HEK293 (cell line): ENCODE results near the gene FCMR.
"Not testable (repeated sequence)": the region's sequence is repeated elsewhere in the genome, so short reads cannot be mapped to it uniquely, and the experiment has no call there.

Source experiments
- CTCF ChIA-PET: fragments of 350-600 bp; formaldehyde crosslinking; extraction: SDS; loops from one replicate; lab custom pipeline; 2021; ENCODE audit warnings: antibody characterized with exemption; lab: Yijun Ruan, JAX
- POLR2A ChIA-PET: fragments of 300-600 bp; formaldehyde crosslinking; extraction: SDS; loops from one replicate; lab custom pipeline; 2020; ENCODE audit warnings: antibody characterized with exemption, inconsistent platforms; lab: Yijun Ruan, JAX
- H3K27ac ChIP-seq: fragments of 200-500 bp; sonication (Bioruptor generic); 2 replicates; pipeline ENCODE4 v1.5.1; 2014; ENCODE audit warnings: low read depth, low read length, control low read depth, inconsistent platforms; ENCODE audit errors: extremely low read depth
- H3K36me3 ChIP-seq, 2 experiments: fragments of 200-500 bp in 1 of 2; sonication (Bioruptor generic) in 1 of 2; 1 replicate in 1 of 2; 2 replicates in 1 of 2; pipeline ENCODE4 v1.5.1; 2014 to 2017; ENCODE audit warnings: inconsistent platforms in 2 of 2, low read length in 2 of 2; ENCODE audit not compliant: control insufficient read depth in 2 of 2, insufficient read depth in 1 of 2
- H3K4me1 ChIP-seq: fragments of 200-500 bp; sonication (Bioruptor generic); 2 replicates; pipeline ENCODE4 v1.5.1; 2014; ENCODE audit warnings: mild to moderate bottlenecking, low read length, inconsistent platforms; ENCODE audit not compliant: control insufficient read depth, insufficient read depth
- H3K4me3 ChIP-seq: 2 replicates; pipeline ENCODE4 v1.5.1; 2011; ENCODE audit warnings: low read depth, mild to moderate bottlenecking, control low read depth, low read length, moderate library complexity
- H3K9me3 ChIP-seq: fragments of 200-500 bp; sonication (Bioruptor generic); 2 replicates; pipeline ENCODE4 v1.5.1; 2014; ENCODE audit warnings: low read depth, low read length, inconsistent platforms; ENCODE audit not compliant: control insufficient read depth, insufficient read depth
- EGR2 ChIP-seq: fragments of 450-650 bp; formaldehyde crosslinking; IDR thresholded peaks from 2 replicates; pipeline ENCODE4 v1.5.1; 2016; ENCODE audit warnings: low read depth, missing biosample characterization, missing genetic modification characterization
- FEZF1 ChIP-seq: fragments of 450-650 bp; formaldehyde crosslinking; IDR thresholded peaks from 2 replicates; pipeline ENCODE4 v1.5.1; 2016; ENCODE audit warnings: missing biosample characterization, missing genetic modification characterization
- IKZF3 ChIP-seq: fragments of 450-650 bp; IDR thresholded peaks from 2 replicates; pipeline ENCODE4 v1.5.0; 2018; ENCODE audit warnings: missing biosample characterization, mild to moderate bottlenecking, missing genetic modification characterization, moderate library complexity
- MEIS1 ChIP-seq: sonication (generic); formaldehyde crosslinking; IDR thresholded peaks from 2 replicates; pipeline ENCODE4 v1.8.1; 2022; ENCODE audit warnings: missing genetic modification reagents, mild to moderate bottlenecking, borderline replicate concordance
- MYNN ChIP-seq: fragments of 450-650 bp; formaldehyde crosslinking; IDR thresholded peaks from 2 replicates; pipeline ENCODE4 v1.5.1; 2016; ENCODE audit warnings: missing biosample characterization, missing genetic modification characterization, borderline replicate concordance
- SCRT2 ChIP-seq: fragments of 450-650 bp; formaldehyde crosslinking; IDR thresholded peaks from 2 replicates; pipeline ENCODE4 v1.5.1; 2016; ENCODE audit warnings: missing biosample characterization, missing genetic modification characterization
- WT1 ChIP-seq: fragments of 450-650 bp; formaldehyde crosslinking; IDR thresholded peaks from 2 replicates; pipeline ENCODE4 v1.5.1; 2016; ENCODE audit warnings: missing biosample characterization, missing genetic modification characterization
- ZFP3 ChIP-seq: fragments of 450-650 bp; formaldehyde crosslinking; IDR thresholded peaks from 2 replicates; pipeline ENCODE4 v1.5.1; 2016; ENCODE audit warnings: low read depth, missing biosample characterization, missing genetic modification characterization
- ZFP41 ChIP-seq: fragments of 450-650 bp; formaldehyde crosslinking; IDR thresholded peaks from 2 replicates; pipeline ENCODE4 v1.5.1; 2016; ENCODE audit warnings: missing biosample characterization, missing genetic modification characterization, borderline replicate concordance
- ZIC2 ChIP-seq: fragments of 450-650 bp; formaldehyde crosslinking; IDR thresholded peaks from 2 replicates; pipeline ENCODE4 v1.5.1; 2016; ENCODE audit warnings: missing biosample characterization, missing genetic modification characterization
- ZNF157 ChIP-seq: fragments of 450-650 bp; formaldehyde crosslinking; IDR thresholded peaks from 2 replicates; pipeline ENCODE4 v1.5.1; 2016; ENCODE audit warnings: missing biosample characterization, missing genetic modification characterization
- ZNF169 ChIP-seq: fragments of 450-650 bp; formaldehyde crosslinking; IDR thresholded peaks from 2 replicates; pipeline ENCODE4 v1.5.1; 2016; ENCODE audit warnings: missing biosample characterization, missing genetic modification characterization
- ZNF202 ChIP-seq: fragments of 450-650 bp; formaldehyde crosslinking; IDR thresholded peaks from 2 replicates; pipeline ENCODE4 v1.5.1; 2016; ENCODE audit warnings: missing biosample characterization, missing genetic modification characterization, borderline replicate concordance
- ZNF211 ChIP-seq: fragments of 450-650 bp; formaldehyde crosslinking; IDR thresholded peaks from 2 replicates; pipeline ENCODE4 v1.5.1; 2016; ENCODE audit warnings: low read depth, missing biosample characterization, missing genetic modification characterization
- ZNF239 ChIP-seq: fragments of 450-650 bp; formaldehyde crosslinking; IDR thresholded peaks from 2 replicates; pipeline ENCODE4 v1.5.1; 2016; ENCODE audit warnings: missing biosample characterization, missing genetic modification characterization
- ZNF24 ChIP-seq: fragments of 450-650 bp; formaldehyde crosslinking; IDR thresholded peaks from 2 replicates; pipeline ENCODE4 v1.5.1; 2016; ENCODE audit warnings: missing biosample characterization, missing genetic modification characterization
- ZNF292 ChIP-seq: fragments of 450-650 bp; formaldehyde crosslinking; IDR thresholded peaks from 2 replicates; pipeline ENCODE4 v1.5.1; 2016; ENCODE audit warnings: low read depth, missing biosample characterization, missing genetic modification characterization, borderline replicate concordance
- ZNF707 ChIP-seq: fragments of 450-650 bp; formaldehyde crosslinking; IDR thresholded peaks from 2 replicates; pipeline ENCODE4 v1.5.1; 2016; ENCODE audit warnings: missing biosample characterization, missing genetic modification characterization
- ZNF776 ChIP-seq: fragments of 450-650 bp; formaldehyde crosslinking; IDR thresholded peaks from 2 replicates; pipeline ENCODE4 v1.5.0; 2017; ENCODE audit warnings: missing biosample characterization, missing genetic modification characterization, borderline replicate concordance
- ZSCAN16 ChIP-seq: fragments of 450-650 bp; formaldehyde crosslinking; IDR thresholded peaks from 2 replicates; pipeline ENCODE4 v1.5.1; 2016; ENCODE audit warnings: missing biosample characterization, missing genetic modification characterization
- ZSCAN23 ChIP-seq: fragments of 450-650 bp; formaldehyde crosslinking; IDR thresholded peaks from 2 replicates; pipeline ENCODE4 v1.5.1; 2016; ENCODE audit warnings: missing biosample characterization, missing genetic modification characterization
- TF ChIP-seq, protein P1 (sequence below): fragments of 450-650 bp; formaldehyde crosslinking; IDR thresholded peaks from 2 replicates; pipeline ENCODE4 v1.5.1; 2017; ENCODE audit warnings: missing biosample characterization, missing genetic modification characterization
- TF ChIP-seq, protein P2 (sequence below): fragments of 450-650 bp; formaldehyde crosslinking; IDR thresholded peaks from 2 replicates; pipeline ENCODE4 v1.5.1; 2016; ENCODE audit warnings: missing biosample characterization, missing genetic modification characterization
- TF ChIP-seq, protein P3 (sequence below): fragments of 450-650 bp; formaldehyde crosslinking; IDR thresholded peaks from 2 replicates; pipeline ENCODE4 v1.5.1; 2016; ENCODE audit warnings: missing biosample characterization, missing genetic modification characterization
- TF ChIP-seq, protein P4 (sequence below): fragments of 450-650 bp; formaldehyde crosslinking; IDR thresholded peaks from 2 replicates; pipeline ENCODE4 v1.5.1; 2017; ENCODE audit warnings: missing biosample characterization, missing genetic modification characterization
- TF ChIP-seq, protein P5 (sequence below): fragments of 450-650 bp; formaldehyde crosslinking; IDR thresholded peaks from 2 replicates; pipeline ENCODE4 v1.5.1; 2016; ENCODE audit warnings: missing biosample characterization, missing genetic modification characterization, low read depth

The FCMR gene

DNA sequence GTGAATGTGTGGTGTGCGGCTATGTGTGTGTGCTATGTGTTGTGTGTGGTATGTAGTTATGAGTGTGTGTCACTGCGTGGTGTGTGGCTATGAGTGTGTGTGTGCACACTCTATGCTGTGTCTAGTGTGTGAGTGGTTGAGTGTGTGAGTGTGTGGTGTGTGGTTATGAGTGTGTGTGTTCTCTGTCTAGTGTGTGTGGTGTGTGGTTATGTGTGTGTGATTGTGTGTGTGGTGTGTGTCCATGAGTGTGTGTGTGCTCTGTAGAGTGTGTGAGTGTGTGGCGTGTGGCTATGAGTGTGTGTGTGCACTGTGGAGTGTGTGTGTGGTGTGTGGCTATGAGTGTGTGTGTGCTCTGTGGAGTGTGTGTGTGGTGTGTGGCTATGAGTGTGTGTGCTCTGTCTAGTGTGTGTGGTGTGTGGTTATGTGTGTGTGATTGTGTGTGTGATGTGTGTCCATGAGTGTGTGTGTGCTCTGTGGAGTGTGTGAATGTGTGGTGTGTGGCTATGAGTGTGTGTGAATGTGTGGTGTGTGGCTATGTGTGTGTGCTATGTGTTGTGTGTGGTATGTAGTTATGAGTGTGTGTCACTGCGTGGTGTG lies 2.3 kb upstream of the FCMR start:
- TF ChIP-seq, protein P1, sequence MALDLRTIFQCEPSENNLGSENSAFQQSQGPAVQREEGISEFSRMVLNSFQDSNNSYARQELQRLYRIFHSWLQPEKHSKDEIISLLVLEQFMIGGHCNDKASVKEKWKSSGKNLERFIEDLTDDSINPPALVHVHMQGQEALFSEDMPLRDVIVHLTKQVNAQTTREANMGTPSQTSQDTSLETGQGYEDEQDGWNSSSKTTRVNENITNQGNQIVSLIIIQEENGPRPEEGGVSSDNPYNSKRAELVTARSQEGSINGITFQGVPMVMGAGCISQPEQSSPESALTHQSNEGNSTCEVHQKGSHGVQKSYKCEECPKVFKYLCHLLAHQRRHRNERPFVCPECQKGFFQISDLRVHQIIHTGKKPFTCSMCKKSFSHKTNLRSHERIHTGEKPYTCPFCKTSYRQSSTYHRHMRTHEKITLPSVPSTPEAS (tag by site-specific recombination) = peak; percentile 59
- TF ChIP-seq ZNF202 (peak; percentile 57; the same call in 1 of the 2 replicates), ZNF157 (tag by site-specific recombination) (0 out of 2 replicates have a peak, but pooled peaks have one; percentile 34), MYNN (tag by site-specific recombination) (0 out of 2 replicates have a peak, but pooled peaks have one; percentile 15), ZNF239 (tag by site-specific recombination) (peak; percentile 44; the same call in 1 of the 2 replicates), ZNF707 (tag by site-specific recombination) (peak; percentile 8; the same call in 1 of the 2 replicates)
- H3K27ac ChIP-seq, H3K36me3 ChIP-seq, CTCF ChIA-PET, H3K4me1 ChIP-seq, H3K4me3 ChIP-seq, POLR2A ChIA-PET, H3K9me3 ChIP-seq: not testable (repeated sequence)

DNA sequence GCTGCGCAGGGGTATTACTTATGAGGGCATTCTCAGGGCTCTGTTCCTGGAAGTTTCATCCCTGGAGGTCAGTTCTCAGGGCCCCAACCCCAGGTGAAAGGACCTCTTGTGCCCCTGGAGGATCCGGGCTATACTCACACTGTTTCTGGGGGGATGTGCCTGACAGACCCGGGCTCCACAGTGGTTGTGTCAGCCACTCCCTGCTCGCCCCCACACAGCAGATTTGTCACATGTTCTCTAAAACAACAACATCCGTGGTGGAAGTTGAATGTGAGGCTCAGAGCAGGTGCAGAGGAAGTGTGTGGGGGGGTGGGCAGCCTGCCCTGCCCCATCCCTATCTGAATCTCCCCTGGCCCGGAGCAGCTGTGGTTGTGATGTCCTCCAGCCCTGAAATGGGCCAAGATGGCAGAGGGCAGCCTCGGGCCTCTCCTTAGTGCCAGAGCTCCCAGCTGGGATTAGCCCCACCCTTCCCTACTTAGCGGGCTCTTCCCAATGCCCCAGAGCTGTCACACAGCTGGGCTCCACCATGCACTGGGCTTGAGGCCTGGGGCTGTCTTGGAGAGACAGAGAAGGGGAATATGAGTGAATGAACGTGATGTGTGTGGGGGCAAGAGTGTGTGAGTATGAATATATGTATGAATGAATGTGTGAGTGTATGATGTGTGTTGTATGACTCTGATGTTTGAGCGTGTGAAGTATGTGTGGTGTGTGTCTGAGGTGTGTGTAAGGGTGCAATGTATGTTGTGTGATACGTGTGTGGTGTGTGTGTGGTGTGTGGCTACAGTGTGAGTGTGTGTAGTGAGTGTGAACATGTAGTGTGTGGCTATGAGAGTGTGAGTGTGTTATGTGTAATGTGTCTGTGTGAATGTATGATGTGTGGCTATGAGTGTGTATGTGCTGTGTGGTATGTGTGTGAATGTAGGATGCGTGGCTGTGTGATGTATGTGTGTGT lies 1.5 kb upstream of the FCMR start:
- H3K36me3 ChIP-seq = no peaks in the 10 kb centered on the region
- ChIA-PET POLR2A (no interaction called here), CTCF (interaction anchor here (0.6 to 1.3 kb wide), 4 partner anchors 10 to 259 kb away, joined by 3 to 5 read pairs (median 4); no protein-coding TSS in a partner anchor)
- no peak overlapping the region for H3K4me3 ChIP-seq
- H3K4me1 ChIP-seq = no peaks in the 10 kb centered on the region
- H3K9me3 ChIP-seq = no peaks in the 10 kb centered on the region
- H3K27ac ChIP-seq = no peak overlapping the region
- TF ChIP-seq FEZF1 (no peak), ZFP3 (tag by site-specific recombination) (no peak), SCRT2 (no peak), ZNF169 (tag by site-specific recombination) (no peak), ZSCAN16 (tag by site-specific recombination) (no peak), ZNF707 (tag by site-specific recombination) (no peak), ZNF292 (no peak), EGR2 (tag by site-specific recombination) (peak; percentile 35; the same call in 1 of the 2 replicates), ZNF24 (no peak), ZFP41 (tag by site-specific recombination) (no peak), IKZF3 (tag by site-specific recombination) (no peak), ZIC2 (tag by site-specific recombination) (no peak), ZNF776 (tag by site-specific recombination) (peak; percentile 53; the same call in 1 of the 2 replicates), MEIS1 (no peak), MYNN (tag by site-specific recombination) (no peak), ZSCAN23 (tag by site-specific recombination) (no peak), WT1 (tag by site-specific recombination) (no peak), ZNF211 (tag by site-specific recombination) (no peak)
- TF ChIP-seq, protein P2, sequence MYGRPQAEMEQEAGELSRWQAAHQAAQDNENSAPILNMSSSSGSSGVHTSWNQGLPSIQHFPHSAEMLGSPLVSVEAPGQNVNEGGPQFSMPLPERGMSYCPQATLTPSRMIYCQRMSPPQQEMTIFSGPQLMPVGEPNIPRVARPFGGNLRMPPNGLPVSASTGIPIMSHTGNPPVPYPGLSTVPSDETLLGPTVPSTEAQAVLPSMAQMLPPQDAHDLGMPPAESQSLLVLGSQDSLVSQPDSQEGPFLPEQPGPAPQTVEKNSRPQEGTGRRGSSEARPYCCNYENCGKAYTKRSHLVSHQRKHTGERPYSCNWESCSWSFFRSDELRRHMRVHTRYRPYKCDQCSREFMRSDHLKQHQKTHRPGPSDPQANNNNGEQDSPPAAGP (tag by site-specific recombination) = no peak
- TF ChIP-seq, protein P3, sequence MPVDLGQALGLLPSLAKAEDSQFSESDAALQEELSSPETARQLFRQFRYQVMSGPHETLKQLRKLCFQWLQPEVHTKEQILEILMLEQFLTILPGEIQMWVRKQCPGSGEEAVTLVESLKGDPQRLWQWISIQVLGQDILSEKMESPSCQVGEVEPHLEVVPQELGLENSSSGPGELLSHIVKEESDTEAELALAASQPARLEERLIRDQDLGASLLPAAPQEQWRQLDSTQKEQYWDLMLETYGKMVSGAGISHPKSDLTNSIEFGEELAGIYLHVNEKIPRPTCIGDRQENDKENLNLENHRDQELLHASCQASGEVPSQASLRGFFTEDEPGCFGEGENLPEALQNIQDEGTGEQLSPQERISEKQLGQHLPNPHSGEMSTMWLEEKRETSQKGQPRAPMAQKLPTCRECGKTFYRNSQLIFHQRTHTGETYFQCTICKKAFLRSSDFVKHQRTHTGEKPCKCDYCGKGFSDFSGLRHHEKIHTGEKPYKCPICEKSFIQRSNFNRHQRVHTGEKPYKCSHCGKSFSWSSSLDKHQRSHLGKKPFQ (tag by site-specific recombination) = peak; percentile 72; the same call in 1 of the 2 replicates
- TF ChIP-seq, protein P4, sequence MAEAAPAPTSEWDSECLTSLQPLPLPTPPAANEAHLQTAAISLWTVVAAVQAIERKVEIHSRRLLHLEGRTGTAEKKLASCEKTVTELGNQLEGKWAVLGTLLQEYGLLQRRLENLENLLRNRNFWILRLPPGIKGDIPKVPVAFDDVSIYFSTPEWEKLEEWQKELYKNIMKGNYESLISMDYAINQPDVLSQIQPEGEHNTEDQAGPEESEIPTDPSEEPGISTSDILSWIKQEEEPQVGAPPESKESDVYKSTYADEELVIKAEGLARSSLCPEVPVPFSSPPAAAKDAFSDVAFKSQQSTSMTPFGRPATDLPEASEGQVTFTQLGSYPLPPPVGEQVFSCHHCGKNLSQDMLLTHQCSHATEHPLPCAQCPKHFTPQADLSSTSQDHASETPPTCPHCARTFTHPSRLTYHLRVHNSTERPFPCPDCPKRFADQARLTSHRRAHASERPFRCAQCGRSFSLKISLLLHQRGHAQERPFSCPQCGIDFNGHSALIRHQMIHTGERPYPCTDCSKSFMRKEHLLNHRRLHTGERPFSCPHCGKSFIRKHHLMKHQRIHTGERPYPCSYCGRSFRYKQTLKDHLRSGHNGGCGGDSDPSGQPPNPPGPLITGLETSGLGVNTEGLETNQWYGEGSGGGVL (tag by site-specific recombination) = peak; percentile 13; the same call in 1 of the 2 replicates
- TF ChIP-seq, protein P5, sequence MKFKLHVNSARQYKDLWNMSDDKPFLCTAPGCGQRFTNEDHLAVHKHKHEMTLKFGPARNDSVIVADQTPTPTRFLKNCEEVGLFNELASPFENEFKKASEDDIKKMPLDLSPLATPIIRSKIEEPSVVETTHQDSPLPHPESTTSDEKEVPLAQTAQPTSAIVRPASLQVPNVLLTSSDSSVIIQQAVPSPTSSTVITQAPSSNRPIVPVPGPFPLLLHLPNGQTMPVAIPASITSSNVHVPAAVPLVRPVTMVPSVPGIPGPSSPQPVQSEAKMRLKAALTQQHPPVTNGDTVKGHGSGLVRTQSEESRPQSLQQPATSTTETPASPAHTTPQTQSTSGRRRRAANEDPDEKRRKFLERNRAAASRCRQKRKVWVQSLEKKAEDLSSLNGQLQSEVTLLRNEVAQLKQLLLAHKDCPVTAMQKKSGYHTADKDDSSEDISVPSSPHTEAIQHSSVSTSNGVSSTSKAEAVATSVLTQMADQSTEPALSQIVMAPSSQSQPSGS (tag by site-specific recombination) = no peak
